Measurements from ENCODE around the gene PDCD2L.

DNA sequence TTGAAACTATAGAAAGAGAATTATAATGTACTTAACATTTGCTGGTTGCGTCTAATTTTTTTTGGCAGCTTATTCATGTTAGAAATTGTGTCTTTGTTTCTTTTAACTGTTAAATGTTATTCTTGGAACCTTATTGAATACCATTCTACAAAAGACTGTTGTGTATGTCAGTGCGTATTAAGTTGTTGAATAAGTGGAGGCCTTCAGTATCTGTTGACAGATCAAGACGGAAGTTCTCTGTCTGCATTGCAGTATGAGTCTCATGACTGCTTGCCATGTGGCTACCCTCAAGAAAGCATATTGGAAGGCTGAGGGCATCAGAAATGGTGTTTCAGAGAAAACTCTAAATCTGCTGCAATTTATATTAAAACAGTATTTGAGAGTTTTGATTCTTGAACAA lies 32.5 kb downstream of the PDCD2L start:
- TF ChIP-seq ELF1 (IDR thresholded peaks at IDR 0.05) (no peak), JUND (IDR thresholded peaks at IDR 0.05) (no peak), EZH2phosphoT487 (IDR thresholded peaks at IDR 0.05; ENCODE audit: borderline replicate concordance, low read depth) (no peak), YY1 (IDR thresholded peaks at IDR 0.05; ENCODE audit: low read depth) (no peak), EP300 (IDR thresholded peaks at IDR 0.05; ENCODE audit: borderline replicate concordance in 1 of 2, low read depth in 1 of 2, low read length in 1 of 2) (no peak), MXI1 (IDR thresholded peaks at IDR 0.05; ENCODE audit: low read depth, low read length) (no peak)
- TF ChIP-seq, protein P1, sequence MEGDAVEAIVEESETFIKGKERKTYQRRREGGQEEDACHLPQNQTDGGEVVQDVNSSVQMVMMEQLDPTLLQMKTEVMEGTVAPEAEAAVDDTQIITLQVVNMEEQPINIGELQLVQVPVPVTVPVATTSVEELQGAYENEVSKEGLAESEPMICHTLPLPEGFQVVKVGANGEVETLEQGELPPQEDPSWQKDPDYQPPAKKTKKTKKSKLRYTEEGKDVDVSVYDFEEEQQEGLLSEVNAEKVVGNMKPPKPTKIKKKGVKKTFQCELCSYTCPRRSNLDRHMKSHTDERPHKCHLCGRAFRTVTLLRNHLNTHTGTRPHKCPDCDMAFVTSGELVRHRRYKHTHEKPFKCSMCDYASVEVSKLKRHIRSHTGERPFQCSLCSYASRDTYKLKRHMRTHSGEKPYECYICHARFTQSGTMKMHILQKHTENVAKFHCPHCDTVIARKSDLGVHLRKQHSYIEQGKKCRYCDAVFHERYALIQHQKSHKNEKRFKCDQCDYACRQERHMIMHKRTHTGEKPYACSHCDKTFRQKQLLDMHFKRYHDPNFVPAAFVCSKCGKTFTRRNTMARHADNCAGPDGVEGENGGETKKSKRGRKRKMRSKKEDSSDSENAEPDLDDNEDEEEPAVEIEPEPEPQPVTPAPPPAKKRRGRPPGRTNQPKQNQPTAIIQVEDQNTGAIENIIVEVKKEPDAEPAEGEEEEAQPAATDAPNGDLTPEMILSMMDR (IDR thresholded peaks at IDR 0.05), result no peak

Data from SK-N-SH (cell line).